H1 (cell line): ENCODE measurements around the gene RTP2. TPM values are rescaled to one million over a fixed set of nuclear protein-coding genes. Genes with fewer than 3 reads are reported as not detected.

Experiments
- BCL11A ChIP-seq, 2 experiments: IDR thresholded peaks; one replicate each; pipeline ENCODE4 v1.6.1; 2011; ENCODE audit warnings: low read depth in 2 of 2, low read length in 2 of 2, mild to moderate bottlenecking in 2 of 2
- CBX8 ChIP-seq: fragments of 300-800, 300-1000 bp; sonication (generic); IDR thresholded peaks from 2 replicates; pipeline ENCODE4 v1.7.1; 2016; ENCODE audit warnings: low read depth, low read length, borderline replicate concordance
- CHD1 ChIP-seq: IDR thresholded peaks from 2 replicates; pipeline ENCODE4 v1.6.1; 2012; ENCODE audit warnings: low read depth, low read length, improper control_type of control experiment
- CHD7 ChIP-seq: fragments of 300-600 bp; sonication (generic); IDR thresholded peaks from 2 replicates; pipeline ENCODE4 v1.7.1; 2012; ENCODE audit warnings: low read length, moderate library complexity, mild to moderate bottlenecking, inconsistent platforms; ENCODE audit not compliant: insufficient replicate concordance
- E2F6 ChIP-seq: IDR thresholded peaks from 2 replicates; pipeline ENCODE4 v1.6.1; 2012; ENCODE audit warnings: inconsistent platforms
- HDAC6 ChIP-seq: IDR thresholded peaks from one replicate; pipeline ENCODE4 v1.7.1; 2012; ENCODE audit warnings: low read depth, mild to moderate bottlenecking, inconsistent platforms, low read length, moderate library complexity
- JUN ChIP-seq: IDR thresholded peaks from 2 replicates; pipeline ENCODE4 v1.6.1; 2011; ENCODE audit warnings: low read depth, mild to moderate bottlenecking, improper control_type of control experiment, low read length
- SP4 ChIP-seq: IDR thresholded peaks from 2 replicates; pipeline ENCODE4 v1.6.1; 2012; ENCODE audit warnings: low read length, inconsistent platforms
- TBP ChIP-seq: IDR thresholded peaks from 2 replicates; pipeline ENCODE4 v1.6.1; 2011; ENCODE audit warnings: low read depth, low read length, improper control_type of control experiment
- polyA plus RNA-seq, 7 experiments: library from polyadenylated mRNA; depleted of rRNA in 3 of 7; stranded (reverse) in 5 of 7; unstranded in 2 of 7; fragments of >200 nt in 5 of 7; fragments of 200-250 nt in 2 of 7; gene quantifications; 1 replicate in 5 of 7; 2 replicates in 1 of 7; 4 replicates in 1 of 7; pipeline versions ENCODE4 v1.2.1 to v1.2.3, GENCODE V29; 2011 to 2013; ENCODE audit warnings: missing spikeins in 2 of 7, mixed read lengths in 2 of 7
- total RNA-seq: library from RNA; stranded (reverse); fragmentation: NEBNext Ultra II Directional; extraction: Animal tissue kit (Norgen Biotek cat#: 25700); gene quantifications from 2 replicates; pipeline ENCODE4 v1.2.1, GENCODE V29; 2021

Gene RTP2
- total and polyA plus RNA-seq, 2 of the 8 experiments (the other 6 are each of a cell fraction or from before 2014, with no cell fraction given): not detected

- no peak for TF ChIP-seq CHD7
- TF ChIP-seq CBX8: no peak
- no peak for TF ChIP-seq CHD1
- no peak for TF ChIP-seq E2F6
- no peak for TF ChIP-seq BCL11A (IDR thresholded peaks at IDR 0.05; ENCODE audit: low read depth in 2 of 2, low read length in 2 of 2)
- no peak for TF ChIP-seq TBP
- no peak for TF ChIP-seq HDAC6
- TF ChIP-seq JUN: no peak
- no peak for TF ChIP-seq SP4
- TF ChIP-seq, all 59 proteins: peak for 0
These were observed 31.0 kb upstream of the RTP2 start (continued) for GRCh38 chr3:187733371-187733770.
